ENCODE results near the gene NEXN. TPM values are rescaled to one million over a fixed set of nuclear protein-coding genes. Genes with fewer than 3 reads are reported as not detected.

Gene NEXN
- total RNA-seq, 6 experiments from 2014 or later = 0.42 to 3.9 (median 1.9) TPM

DNA sequence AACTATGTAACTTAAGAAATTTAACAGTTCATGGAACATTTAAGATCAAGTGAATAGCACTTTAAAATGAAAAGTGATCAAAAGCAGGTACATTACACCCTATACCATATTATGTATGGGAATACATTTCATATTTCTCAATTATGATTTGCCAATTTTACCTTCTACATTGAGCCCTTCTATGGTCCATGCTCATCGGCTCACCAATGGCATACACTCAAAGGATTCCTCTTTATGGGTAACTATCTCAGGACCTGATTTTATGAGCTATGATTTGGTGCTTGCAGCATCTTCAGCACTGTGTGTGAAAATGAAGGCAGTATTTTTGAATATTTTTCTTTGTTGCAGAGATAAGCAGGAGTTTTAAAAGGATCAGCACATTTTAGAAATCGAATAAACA is 56.9 kb downstream of the NEXN start:
- 93% methylated on average over 2 of the region's 2 CpGs for WGBS (ENCODE audit: insufficient coverage, low coverage, low lambda C conversion rate, missing lambda C conversion rate)

DNA sequence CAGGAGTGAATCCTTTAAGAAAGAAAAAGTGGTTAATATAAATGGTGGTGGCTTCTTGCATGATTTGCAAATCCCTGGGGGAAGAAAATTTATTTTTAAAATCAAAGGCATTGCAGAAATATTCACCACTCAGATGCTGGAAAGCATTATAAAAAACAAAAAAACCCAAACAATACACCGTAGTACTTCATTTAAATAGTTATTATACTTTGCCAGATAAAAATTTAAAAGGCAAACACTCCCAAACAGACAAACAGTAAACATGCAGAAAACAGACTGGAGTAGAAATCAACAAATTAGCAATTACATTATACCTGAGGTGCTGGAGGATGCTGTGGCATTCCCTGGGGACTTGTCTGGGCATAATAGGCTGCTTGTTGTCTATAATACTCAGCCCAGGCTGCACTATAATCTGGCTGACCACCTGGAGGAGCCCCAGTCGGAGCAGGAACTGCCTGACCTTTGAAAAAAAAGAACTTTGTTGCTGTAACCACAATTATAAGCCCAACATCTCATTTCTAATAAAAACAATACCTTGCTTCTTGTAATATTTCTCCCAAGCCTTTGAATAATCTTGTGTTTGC is 60.5 kb downstream of the NEXN start:
- H3K4me3 ChIP-seq = no peak overlapping the region
- intact Hi-C loops (cut with DNase I) = no loop called here
- DNase-seq (no peak), ATAC-seq (peak in 3 of 4 donors; percentile 18 to 41 (median 25))
- TF ChIP-seq, protein P1, sequence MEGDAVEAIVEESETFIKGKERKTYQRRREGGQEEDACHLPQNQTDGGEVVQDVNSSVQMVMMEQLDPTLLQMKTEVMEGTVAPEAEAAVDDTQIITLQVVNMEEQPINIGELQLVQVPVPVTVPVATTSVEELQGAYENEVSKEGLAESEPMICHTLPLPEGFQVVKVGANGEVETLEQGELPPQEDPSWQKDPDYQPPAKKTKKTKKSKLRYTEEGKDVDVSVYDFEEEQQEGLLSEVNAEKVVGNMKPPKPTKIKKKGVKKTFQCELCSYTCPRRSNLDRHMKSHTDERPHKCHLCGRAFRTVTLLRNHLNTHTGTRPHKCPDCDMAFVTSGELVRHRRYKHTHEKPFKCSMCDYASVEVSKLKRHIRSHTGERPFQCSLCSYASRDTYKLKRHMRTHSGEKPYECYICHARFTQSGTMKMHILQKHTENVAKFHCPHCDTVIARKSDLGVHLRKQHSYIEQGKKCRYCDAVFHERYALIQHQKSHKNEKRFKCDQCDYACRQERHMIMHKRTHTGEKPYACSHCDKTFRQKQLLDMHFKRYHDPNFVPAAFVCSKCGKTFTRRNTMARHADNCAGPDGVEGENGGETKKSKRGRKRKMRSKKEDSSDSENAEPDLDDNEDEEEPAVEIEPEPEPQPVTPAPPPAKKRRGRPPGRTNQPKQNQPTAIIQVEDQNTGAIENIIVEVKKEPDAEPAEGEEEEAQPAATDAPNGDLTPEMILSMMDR (IDR thresholded peaks at IDR 0.05) = peak in 3 of 4 donors; percentile 8 to 12 (median 11)
- no peak for TF ChIP-seq POLR2A (IDR thresholded peaks at IDR 0.05)
- H3K4me1 ChIP-seq = no peaks in the 10 kb centered on the region
- no peaks in the 10 kb centered on the region for H3K9me3 ChIP-seq
- H3K36me3 ChIP-seq = peaks cover 0 to 83% (median 36%) of the 10 kb centered on the region in 4 donors
- H3K27me3 ChIP-seq = no peaks in the 10 kb centered on the region
- 48% methylated on average over 2 of the region's 2 CpGs for WGBS (ENCODE audit: insufficient coverage, low coverage, low lambda C conversion rate, missing lambda C conversion rate)
- no peak overlapping the region for H3K27ac ChIP-seq

More for the DNA sequence above, 56.9 kb downstream of the NEXN start:
- TF ChIP-seq, protein P1 (IDR thresholded peaks at IDR 0.05) = no peak
- TF ChIP-seq POLR2A (IDR thresholded peaks at IDR 0.05) = no peak
- Histone ChIP-seq H3K9me3 (no peaks in the 10 kb centered on the region), H3K27me3 (no peaks in the 10 kb centered on the region), H3K27ac (no peak overlapping the region), H3K4me1 (no peaks in the 10 kb centered on the region), H3K36me3 (peaks cover 0 to 64% (median 27%) of the 10 kb centered on the region in 4 donors), H3K4me3 (no peak overlapping the region)
- intact Hi-C loops (cut with DNase I) = no loop called here
- DNase-seq (no peak), ATAC-seq (no peak)

DNA sequence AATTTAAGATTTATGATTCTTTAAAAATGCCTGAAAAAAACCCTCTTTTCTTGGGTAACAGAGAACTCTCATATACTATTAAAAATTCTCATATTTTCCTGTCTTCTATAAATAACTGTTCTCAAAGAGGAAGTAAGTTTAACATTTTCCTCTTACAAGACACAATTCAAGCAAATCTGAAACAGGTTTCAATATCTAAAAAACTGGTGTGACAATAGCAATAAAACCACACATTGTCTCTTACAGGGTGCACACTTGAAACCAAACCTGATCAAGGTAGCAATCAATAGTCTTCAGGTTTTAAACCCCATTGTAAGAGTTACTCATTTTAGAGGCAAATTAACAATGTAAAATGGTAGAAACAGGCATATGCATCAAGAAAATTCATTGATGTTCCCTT is 62.4 kb downstream of the NEXN start:
- no peaks in the 10 kb centered on the region for H3K9me3 ChIP-seq
- H3K27ac ChIP-seq = no peak overlapping the region
- peaks cover 0 to 83% (median 42%) of the 10 kb centered on the region in 4 donors for H3K36me3 ChIP-seq
- H3K4me1 ChIP-seq = no peaks in the 10 kb centered on the region
- ATAC-seq (no peak), DNase-seq (no peak)
- TF ChIP-seq, protein P1 (IDR thresholded peaks at IDR 0.05) = no peak
- TF ChIP-seq POLR2A (IDR thresholded peaks at IDR 0.05) = no peak
- intact Hi-C loops (cut with DNase I) = no loop called here
- H3K27me3 ChIP-seq = no peaks in the 10 kb centered on the region
- no peak overlapping the region for H3K4me3 ChIP-seq

DNA sequence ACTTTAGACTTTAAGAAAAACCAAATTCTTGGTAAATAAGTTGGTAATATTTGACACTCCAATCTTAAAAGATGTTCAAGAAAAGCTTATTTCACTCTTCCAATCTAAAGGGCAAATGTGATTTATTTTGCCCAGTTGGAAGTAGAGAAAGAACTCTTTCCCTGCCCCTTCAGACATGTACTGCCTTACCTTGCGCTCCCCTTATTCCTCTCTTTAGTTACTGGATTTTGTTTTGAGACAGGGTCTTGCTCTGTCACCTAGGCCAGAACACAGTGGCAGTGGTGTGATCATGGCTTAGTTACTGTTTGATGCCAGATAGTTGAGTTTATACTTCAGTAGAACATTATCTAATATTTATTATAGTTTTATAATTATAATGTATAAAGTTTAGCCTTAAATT is 62.9 kb downstream of the NEXN start:
- no peak for DNase-seq
- H3K27ac ChIP-seq = no peak overlapping the region
- TF ChIP-seq, protein P1 (IDR thresholded peaks at IDR 0.05) = no peak
- no peak for TF ChIP-seq POLR2A (IDR thresholded peaks at IDR 0.05)
- no peaks in the 10 kb centered on the region for H3K4me1 ChIP-seq
- H3K9me3 ChIP-seq = no peaks in the 10 kb centered on the region
- no peak for ATAC-seq
- H3K36me3 ChIP-seq = peaks cover 0 to 83% (median 43%) of the 10 kb centered on the region in 4 donors
- no peak overlapping the region for H3K4me3 ChIP-seq
- WGBS (ENCODE audit: insufficient coverage, low coverage, low lambda C conversion rate, missing lambda C conversion rate) = 100% methylated on average over 1 of the region's 1 CpG
- intact Hi-C loops (cut with DNase I) = no loop called here
- no peaks in the 10 kb centered on the region for H3K27me3 ChIP-seq

All from right lobe of liver (tissue), 6 donors.